ENCODE results near the gene RGS7.

DNA sequence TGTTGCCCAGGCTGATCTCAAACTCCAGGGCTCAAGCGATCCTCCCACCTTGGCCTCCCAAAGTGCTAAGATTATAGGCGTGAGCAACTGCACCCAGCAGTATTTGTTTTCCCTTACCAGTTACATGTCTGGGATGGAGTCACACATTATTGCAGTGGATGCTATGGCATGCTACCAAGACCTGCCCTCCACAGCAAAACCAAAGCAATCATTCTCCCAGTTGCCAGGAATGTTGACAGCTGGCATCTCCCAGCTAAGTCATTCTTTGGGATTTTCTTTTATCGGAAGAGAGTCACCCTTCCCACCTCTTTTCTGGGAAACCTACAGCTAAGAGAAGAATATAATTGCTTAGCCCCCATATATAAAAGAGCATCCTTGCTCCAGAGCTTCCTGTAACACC, 49.4 kb upstream of the RGS7 start:
- TF ChIP-seq CTCF (IDR thresholded peaks at IDR 0.05; ENCODE audit: low read depth, low read length) (no peak), EZH2phosphoT487 (IDR thresholded peaks at IDR 0.05; ENCODE audit: low read depth) (no peak)

All from OCI-LY3 (cell line).